WTC11 (cell line): ENCODE results near the gene TMPRSS2.

Experiments used
- CTCF ChIP-seq: fragments of 200-600 bp; IDR thresholded peaks from 2 replicates; pipeline ENCODE4 v1.8.0; 2022; ENCODE audit warnings: antibody characterized with exemption
- MAX ChIP-seq: sonication (generic); formaldehyde crosslinking; IDR thresholded peaks from 2 replicates; pipeline ENCODE4 v1.8.0; 2022; ENCODE audit warnings: mild to moderate bottlenecking, missing genetic modification reagents
- USF2 ChIP-seq: sonication (generic); formaldehyde crosslinking; IDR thresholded peaks from 2 replicates; pipeline ENCODE4 v1.8.1; 2023; ENCODE audit warnings: mild to moderate bottlenecking, missing genetic modification reagents, moderate library complexity

- TF ChIP-seq USF2 (no peak), MAX (no peak), CTCF (no peak)
Measured at GRCh38 chr21:41439248-41439647, 68.7 kb downstream of the TMPRSS2 start.
